Karpas-422 (cell line): ENCODE measurements around the gene ID3. TPM values are rescaled to one million over a fixed set of nuclear protein-coding genes. Genes with fewer than 3 reads are reported as not detected.

Experiments used
- DNase-seq: peaks from one replicate; pipeline ENCODE4 v3.0.0-alpha.2; 2015
- H2AFZ ChIP-seq: fragments of 200-600 bp; sonication (generic); 2 replicates; pipeline ENCODE4 v1.6.1; 2014; ENCODE audit warnings: antibody characterized with exemption, low read length, mixed read lengths
- H3K27ac ChIP-seq: fragments of 200-600 bp; sonication (generic); 2 replicates; pipeline ENCODE4 v1.5.1; 2014; ENCODE audit warnings: mild to moderate bottlenecking, low read length, moderate library complexity
- H3K27me3 ChIP-seq: fragments of 200-600 bp; sonication (generic); 2 replicates; pipeline ENCODE4 v1.6.1; 2014; ENCODE audit warnings: low read length, mixed read lengths
- H3K36me3 ChIP-seq: fragments of 200-600 bp; sonication (generic); 2 replicates; pipeline ENCODE4 v1.6.1; 2014; ENCODE audit warnings: low read length, mixed read lengths; ENCODE audit not compliant: insufficient read depth
- H3K4me1 ChIP-seq: fragments of 200-600 bp; sonication (generic); 2 replicates; pipeline ENCODE4 v1.6.1; 2014; ENCODE audit warnings: mild to moderate bottlenecking, low read length, mixed read lengths
- H3K4me2 ChIP-seq: fragments of 200-600 bp; sonication (generic); 2 replicates; pipeline ENCODE4 v1.6.1; 2014; ENCODE audit warnings: low read length, low read depth, mild to moderate bottlenecking; ENCODE audit not compliant: poor library complexity, severe bottlenecking
- H3K4me3 ChIP-seq: fragments of 200-600 bp; sonication (generic); 2 replicates; pipeline ENCODE4 v1.5.1; 2014; ENCODE audit warnings: mild to moderate bottlenecking, antibody characterized with exemption, low read length, mixed read lengths
- H3K79me2 ChIP-seq: fragments of 200-600 bp; sonication (generic); 2 replicates; pipeline ENCODE4 v1.6.1; 2014; ENCODE audit warnings: mild to moderate bottlenecking, low read length, mixed read lengths
- H3K9ac ChIP-seq: fragments of 200-600 bp; sonication (generic); 2 replicates; pipeline ENCODE4 v1.6.0; 2014; ENCODE audit warnings: low read length
- H3K9me2 ChIP-seq: fragments of 200-600 bp; sonication (generic), shearing (Covaris generic); replicated peaks from 2 replicates; pipeline ENCODE4 v1.6.0; 2014; ENCODE audit warnings: mild to moderate bottlenecking, low read length, moderate library complexity; ENCODE audit not compliant: insufficient read depth
- H3K9me3 ChIP-seq: fragments of 300-700, 200-600 bp; sonication (generic); 2 replicates; pipeline ENCODE4 v1.6.1; 2014; ENCODE audit warnings: low read length, mixed read lengths
- H4K20me1 ChIP-seq: fragments of 200-600 bp; sonication (generic); 2 replicates; pipeline ENCODE4 v1.6.1; 2014; ENCODE audit warnings: mild to moderate bottlenecking, antibody characterized with exemption, low read length, low read depth; ENCODE audit not compliant: insufficient read depth
- total RNA-seq: library from RNA; depleted of rRNA; stranded (reverse); fragments of >200 nt; shearing (Covaris generic); gene quantifications from 2 replicates; pipeline ENCODE4 v1.2.3, GENCODE V29; 2014; ENCODE audit warnings: low replicate concordance

The ID3 gene
- total RNA-seq, 1 experiment from 2014 or later, result 33.0 TPM

- Histone ChIP-seq H3K4me1 (peaks cover 72% of the 10 kb centered on the region), H3K4me3 (peak overlapping the region; percentile 68), H2AFZ (peak overlapping the region; percentile 71; the same call in 1 of the 2 replicates)
These were observed 5.2 kb downstream of the ID3 start for GRCh38 chr1:23554127-23554480.

GRCh38 chr1:23553231-23554126, 5.8 kb downstream of the ID3 start:
- H3K27me3 ChIP-seq, result no peaks in the 10 kb centered on the region
- no peak for DNase-seq
- H3K9ac ChIP-seq, result peak overlapping the region; percentile 76
- H3K9me2 ChIP-seq, result no peaks in the 10 kb centered on the region
- peaks cover 5% of the 10 kb centered on the region for H4K20me1 ChIP-seq
- no peak overlapping the region for H3K27ac ChIP-seq
- H3K36me3 ChIP-seq, result no peaks in the 10 kb centered on the region
- H3K4me2 ChIP-seq, result peak overlapping the region; percentile 85
- H3K79me2 ChIP-seq, result 0 out of 2 replicates have a peak, but pooled peaks cover under 1% of the 10 kb centered on the region
- H3K9me3 ChIP-seq, result no peaks in the 10 kb centered on the region
- H3K4me1 ChIP-seq, result peaks cover 72% of the 10 kb centered on the region
- no peak overlapping the region for H2AFZ ChIP-seq
- H3K4me3 ChIP-seq, result peak overlapping the region; percentile 68; the same call in 1 of the 2 replicates

More at GRCh38 chr1:23554127-23554480, 5.2 kb downstream of the ID3 start:
- Histone ChIP-seq H3K36me3 (no peaks in the 10 kb centered on the region), H3K27ac (peak overlapping the region; percentile 55; the same call in 1 of the 2 replicates), H3K4me2 (peak overlapping the region; percentile 85), H3K27me3 (no peaks in the 10 kb centered on the region), H4K20me1 (peaks cover 11% of the 10 kb centered on the region), H3K9ac (peak overlapping the region; percentile 76), H3K79me2 (0 out of 2 replicates have a peak, but pooled peaks cover 4% of the 10 kb centered on the region), H3K9me3 (no peaks in the 10 kb centered on the region), H3K9me2 (no peaks in the 10 kb centered on the region)
- DNase-seq, result no peak

GRCh38 chr1:23551849-23552248, 7.5 kb downstream of the ID3 start:
- no peaks in the 10 kb centered on the region for H4K20me1 ChIP-seq
- H3K79me2 ChIP-seq, result no peaks in the 10 kb centered on the region
- no peak overlapping the region for H3K4me3 ChIP-seq
- no peaks in the 10 kb centered on the region for H3K27me3 ChIP-seq
- H3K4me2 ChIP-seq, result no peak overlapping the region
- H3K9me2 ChIP-seq, result no peaks in the 10 kb centered on the region
- no peaks in the 10 kb centered on the region for H3K9me3 ChIP-seq
- H2AFZ ChIP-seq, result no peak overlapping the region
- H3K36me3 ChIP-seq, result no peaks in the 10 kb centered on the region
- 0 out of 2 replicates have a peak overlapping the region, but pooled peaks have one; percentile 1 for H3K9ac ChIP-seq
- peak; percentile 55 for DNase-seq
- H3K4me1 ChIP-seq, result peaks cover 56% of the 10 kb centered on the region
- H3K27ac ChIP-seq, result no peak overlapping the region

DNA sequence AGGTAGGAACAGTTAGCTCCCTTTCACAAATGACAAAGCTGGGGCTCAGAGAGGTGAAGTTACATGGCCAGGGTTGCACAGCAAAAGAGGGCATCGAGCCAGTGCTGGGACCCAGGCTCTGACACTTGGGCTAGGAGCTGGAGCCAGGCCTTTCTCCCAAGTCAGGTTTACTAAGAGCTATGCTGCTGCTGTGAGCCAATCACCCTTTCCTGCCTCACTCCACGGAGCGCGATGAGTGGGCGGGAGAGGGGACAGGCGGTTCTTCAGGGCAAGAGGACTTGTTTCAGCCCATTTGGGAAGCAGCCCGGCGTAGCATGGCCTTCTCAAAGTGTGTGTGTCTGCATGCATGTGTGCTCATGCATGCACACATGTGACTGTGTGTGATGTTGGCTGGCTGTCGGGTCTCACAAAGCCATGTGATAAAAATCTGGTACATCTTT, 10.6 kb downstream of the ID3 start:
- DNase-seq, result no peak
- Histone ChIP-seq H3K79me2 (no peaks in the 10 kb centered on the region), H3K27ac (no peak overlapping the region), H3K4me1 (peaks cover 28% of the 10 kb centered on the region), H3K27me3 (no peaks in the 10 kb centered on the region), H4K20me1 (no peaks in the 10 kb centered on the region), H3K4me3 (no peak overlapping the region), H2AFZ (no peak overlapping the region), H3K9me3 (no peaks in the 10 kb centered on the region), H3K4me2 (no peak overlapping the region), H3K9me2 (no peaks in the 10 kb centered on the region), H3K9ac (no peak overlapping the region), H3K36me3 (no peaks in the 10 kb centered on the region)

DNA sequence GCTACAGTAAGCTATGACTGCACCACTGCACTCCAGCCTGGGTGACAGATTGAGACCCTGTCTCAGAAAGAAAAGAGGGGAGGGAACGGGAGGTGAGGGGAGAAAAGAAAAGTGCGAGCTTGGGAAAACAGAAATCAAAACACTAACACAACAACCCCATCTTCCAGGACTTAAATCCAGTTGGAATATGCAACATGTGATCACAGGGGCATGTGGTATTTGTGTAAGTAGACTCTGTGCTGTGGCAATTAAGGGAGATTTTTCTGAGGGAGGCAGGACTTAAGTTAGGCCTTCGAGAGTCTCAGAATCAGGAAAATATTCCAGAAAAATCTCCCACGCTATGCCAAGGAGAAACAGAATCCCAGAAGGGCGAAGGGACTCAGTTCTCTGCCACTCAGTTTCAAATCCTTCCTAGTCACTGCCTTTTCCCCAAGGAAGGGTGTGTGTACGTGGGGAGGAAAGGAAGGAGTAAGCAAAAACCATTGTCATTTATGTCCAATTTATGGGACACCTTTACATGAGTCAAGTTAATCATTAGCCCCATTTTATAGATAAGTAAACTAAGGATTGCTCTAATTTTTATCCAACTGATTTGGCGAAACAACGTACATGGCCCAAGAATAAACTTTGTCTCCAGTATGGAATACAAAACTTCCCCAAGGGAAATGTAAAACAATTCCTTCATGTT, 12.3 kb downstream of the ID3 start:
- Histone ChIP-seq H3K27ac (no peak overlapping the region), H2AFZ (no peak overlapping the region)

GRCh38 chr1:23545851-23546250, 13.4 kb downstream of the ID3 start:
- Histone ChIP-seq H2AFZ (no peak overlapping the region), H3K79me2 (no peaks in the 10 kb centered on the region), H3K4me1 (peaks cover 13% of the 10 kb centered on the region), H4K20me1 (no peaks in the 10 kb centered on the region), H3K4me2 (no peak overlapping the region), H3K27ac (no peak overlapping the region), H3K4me3 (no peak overlapping the region), H3K27me3 (no peaks in the 10 kb centered on the region), H3K9ac (no peak overlapping the region), H3K36me3 (no peaks in the 10 kb centered on the region), H3K9me3 (no peaks in the 10 kb centered on the region), H3K9me2 (no peaks in the 10 kb centered on the region)
- DNase-seq, result no peak

More for the DNA sequence above, 12.3 kb downstream of the ID3 start:
- Histone ChIP-seq H3K9ac (no peak overlapping the region), H3K4me3 (no peak overlapping the region), H3K4me1 (peaks cover 23% of the 10 kb centered on the region), H3K9me2 (no peaks in the 10 kb centered on the region), H4K20me1 (no peaks in the 10 kb centered on the region), H3K36me3 (no peaks in the 10 kb centered on the region), H3K9me3 (no peaks in the 10 kb centered on the region), H3K27me3 (no peaks in the 10 kb centered on the region), H3K4me2 (no peak overlapping the region), H3K79me2 (no peaks in the 10 kb centered on the region)
- no peak for DNase-seq

- H3K9ac ChIP-seq, result no peak overlapping the region
- H3K4me2 ChIP-seq, result no peak overlapping the region
- no peak overlapping the region for H3K4me3 ChIP-seq
- H3K4me1 ChIP-seq, result peaks cover 10% of the 10 kb centered on the region
- no peaks in the 10 kb centered on the region for H3K9me3 ChIP-seq
- H3K79me2 ChIP-seq, result no peaks in the 10 kb centered on the region
- no peaks in the 10 kb centered on the region for H3K36me3 ChIP-seq
- no peak overlapping the region for H2AFZ ChIP-seq
- H4K20me1 ChIP-seq, result no peaks in the 10 kb centered on the region
- no peaks in the 10 kb centered on the region for H3K9me2 ChIP-seq
- no peak overlapping the region for H3K27ac ChIP-seq
- no peaks in the 10 kb centered on the region for H3K27me3 ChIP-seq
- peak; percentile 92 for DNase-seq
These were observed 14.6 kb downstream of the ID3 start for GRCh38 chr1:23544444-23545389.
